Measurements from ENCODE around the gene VIL1. TPM values are rescaled to one million over a fixed set of nuclear protein-coding genes. Genes with fewer than 3 reads are reported as not detected.

Gene VIL1
- total and polyA plus RNA-seq, 9 of the 15 experiments (the other 6 are each of a cell fraction or from before 2014, with no cell fraction given), result 0.51 to 2.7 (median 1.2) TPM

DNA sequence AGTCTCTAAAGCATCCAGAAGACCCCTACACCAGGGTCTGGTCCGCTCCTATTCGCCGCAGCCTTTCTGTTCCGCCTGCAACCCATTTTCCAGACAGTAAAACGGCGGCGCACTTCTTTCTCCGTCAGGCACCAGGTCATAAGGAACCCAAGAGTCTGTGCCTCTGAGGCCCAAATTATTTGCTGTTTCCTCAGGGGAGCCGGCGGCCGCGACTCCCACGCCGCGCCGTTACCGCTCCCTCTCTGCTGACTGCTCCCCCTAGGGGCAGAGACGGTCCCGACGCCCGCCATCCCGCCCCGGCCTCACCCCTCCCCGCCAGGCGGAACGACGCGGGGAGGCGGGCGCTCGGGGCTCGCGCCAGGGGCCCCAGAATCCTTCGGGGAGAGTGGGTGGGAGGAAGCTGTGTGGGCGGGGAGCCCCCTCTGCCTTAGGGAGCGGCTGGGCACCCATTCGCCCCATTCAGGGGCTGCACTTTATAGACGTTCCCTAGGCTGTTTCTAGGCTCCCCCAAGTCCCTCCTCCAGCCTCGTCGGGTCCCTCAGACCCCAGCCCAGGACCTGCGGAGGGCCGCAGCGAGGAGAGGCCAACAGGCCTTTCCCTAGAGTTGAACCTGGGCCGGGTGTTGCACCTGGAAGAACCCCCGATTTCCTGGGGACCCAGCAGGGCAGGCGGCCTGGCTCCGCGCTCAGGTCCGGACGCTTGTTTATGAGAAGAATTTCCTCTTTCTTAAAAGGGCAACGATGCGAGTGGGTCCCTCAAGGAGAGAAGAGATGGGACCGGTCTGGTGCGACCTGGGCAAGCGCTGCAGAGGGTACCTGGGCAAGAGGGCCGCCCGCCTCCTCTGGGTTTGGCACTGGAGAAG, 22.9 kb upstream of the VIL1 start (continued):
- TF ChIP-seq ZNF253 (CRISPR knock-in tag; conservative IDR thresholded peaks at IDR 0.05), result no peak
- no peak for TF ChIP-seq WHSC1 (IDR thresholded peaks at IDR 0.05; ENCODE audit: low read length)
- TF ChIP-seq ETV1 (tag; conservative IDR thresholded peaks at IDR 0.05; ENCODE audit: low read depth), result no peak; the same call in 1 of the 2 replicates
- TF ChIP-seq PYGO2 (tag; IDR thresholded peaks at IDR 0.05), result no peak
- no peak for TF ChIP-seq ELF4 (CRISPR knock-in tag; IDR thresholded peaks at IDR 0.05)
- peak; percentile 56; the same call in 1 of the 2 replicates for TF ChIP-seq BCOR (IDR thresholded peaks at IDR 0.05)
- peak; percentile 59; the same call in 1 of the 2 replicates for TF ChIP-seq ETS1 (conservative IDR thresholded peaks at IDR 0.05; ENCODE audit: control insufficient read depth, low read depth, low read length)
- peak; percentile 62 for TF ChIP-seq GABPA (tag; conservative IDR thresholded peaks at IDR 0.05; ENCODE audit: low read depth)
- no peak for TF ChIP-seq HDAC6 (IDR thresholded peaks at IDR 0.05; ENCODE audit: low read depth, low read length)
- TF ChIP-seq ZNF584 (CRISPR knock-in tag; IDR thresholded peaks at IDR 0.05; ENCODE audit: low read depth), result no peak
- TF ChIP-seq KLF10 (CRISPR knock-in tag; IDR thresholded peaks at IDR 0.05), result no peak
- TF ChIP-seq ZNF134 (CRISPR knock-in tag; conservative IDR thresholded peaks at IDR 0.05), result no peak
- no peak for TF ChIP-seq ILF3 (IDR thresholded peaks at IDR 0.05; ENCODE audit: borderline replicate concordance)
- no peak for TF ChIP-seq NCOA1 (IDR thresholded peaks at IDR 0.05; ENCODE audit: low read depth)
- TF ChIP-seq, protein P1, sequence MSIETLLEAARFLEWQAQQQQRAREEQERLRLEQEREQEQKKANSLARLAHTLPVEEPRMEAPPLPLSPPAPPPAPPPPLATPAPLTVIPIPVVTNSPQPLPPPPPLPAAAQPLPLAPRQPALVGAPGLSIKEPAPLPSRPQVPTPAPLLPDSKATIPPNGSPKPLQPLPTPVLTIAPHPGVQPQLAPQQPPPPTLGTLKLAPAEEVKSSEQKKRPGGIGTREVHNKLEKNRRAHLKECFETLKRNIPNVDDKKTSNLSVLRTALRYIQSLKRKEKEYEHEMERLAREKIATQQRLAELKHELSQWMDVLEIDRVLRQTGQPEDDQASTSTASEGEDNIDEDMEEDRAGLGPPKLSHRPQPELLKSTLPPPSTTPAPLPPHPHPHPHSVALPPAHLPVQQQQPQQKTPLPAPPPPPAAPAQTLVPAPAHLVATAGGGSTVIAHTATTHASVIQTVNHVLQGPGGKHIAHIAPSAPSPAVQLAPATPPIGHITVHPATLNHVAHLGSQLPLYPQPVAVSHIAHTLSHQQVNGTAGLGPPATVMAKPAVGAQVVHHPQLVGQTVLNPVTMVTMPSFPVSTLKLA (conservative IDR thresholded peaks at IDR 0.05), result peak; percentile 62 to 82
- no peak for TF ChIP-seq ASH1L (IDR thresholded peaks at IDR 0.05; ENCODE audit: borderline replicate concordance, low read depth, partially characterized antibody)
- TF ChIP-seq GATAD2B (IDR thresholded peaks at IDR 0.05; ENCODE audit: borderline replicate concordance), result peak; percentile 55; the same call in 1 of the 2 replicates
- no peak for TF ChIP-seq JUNB (CRISPR knock-in tag; conservative IDR thresholded peaks at IDR 0.05)
- TF ChIP-seq HSF4 (CRISPR knock-in tag; IDR thresholded peaks at IDR 0.05; ENCODE audit: borderline replicate concordance), result no peak
- no peak for TF ChIP-seq POU5F1 (IDR thresholded peaks at IDR 0.05; ENCODE audit: borderline replicate concordance, low read depth, low read length, partially characterized antibody)
- no peak for TF ChIP-seq NFIX (CRISPR knock-in tag; IDR thresholded peaks at IDR 0.05; ENCODE audit: low read depth)
- no peak for TF ChIP-seq ZHX1 (conservative IDR thresholded peaks at IDR 0.05; ENCODE audit: low read length)

All from K562 (cell line).